Ishikawa (cell line): ENCODE measurements around the gene GKN2.
A peak's percentile ranks its signal among the peaks of the same experiment; 100 is the strongest.

Source experiments
- CEBPB ChIP-seq: IDR thresholded peaks from 2 replicates; pipeline ENCODE4 v1.6.1; 2012
- CREB1 ChIP-seq: IDR thresholded peaks from 2 replicates; pipeline ENCODE4 v1.6.1; 2012; ENCODE audit warnings: low read depth
- EGR1 ChIP-seq: IDR thresholded peaks from 2 replicates; pipeline ENCODE4 v1.6.1; 2012
- EP300 ChIP-seq: IDR thresholded peaks from 2 replicates; pipeline ENCODE4 v1.6.1; 2012; ENCODE audit warnings: borderline replicate concordance
- FOXM1 ChIP-seq: IDR thresholded peaks from 2 replicates; pipeline ENCODE4 v1.6.1; 2012; ENCODE audit warnings: low read depth, borderline replicate concordance
- NFIC ChIP-seq: IDR thresholded peaks from 2 replicates; pipeline ENCODE4 v1.6.1; 2012
- RAD21 ChIP-seq: IDR thresholded peaks from 2 replicates; pipeline ENCODE4 v1.6.1; 2012; ENCODE audit warnings: low read depth
- TAF1 ChIP-seq: IDR thresholded peaks from 2 replicates; pipeline ENCODE4 v1.6.1; 2012; ENCODE audit warnings: low read depth, mild to moderate bottlenecking
- TCF12 ChIP-seq: IDR thresholded peaks from 2 replicates; pipeline ENCODE4 v1.6.1; 2012; ENCODE audit warnings: low read depth
- TEAD4 ChIP-seq: IDR thresholded peaks from 2 replicates; pipeline ENCODE4 v1.6.1; 2012
- USF1 ChIP-seq: IDR thresholded peaks from 2 replicates; pipeline ENCODE4 v1.6.1; 2012
- YY1 ChIP-seq: IDR thresholded peaks from 2 replicates; pipeline ENCODE4 v1.6.1; 2012; ENCODE audit warnings: low read depth
- ZBTB7A ChIP-seq: IDR thresholded peaks from 2 replicates; pipeline ENCODE4 v1.6.1; 2012; ENCODE audit warnings: low read depth
- TF ChIP-seq, protein P1 (sequence below): IDR thresholded peaks from 2 replicates; pipeline ENCODE4 v1.6.1; 2012; ENCODE audit warnings: low read depth, mild to moderate bottlenecking

The GKN2 gene

GRCh38 chr2:68917034-68917718 is 35.5 kb downstream of the GKN2 start:
- TF ChIP-seq YY1 = no peak
- 0 out of 2 replicates have a peak, but pooled peaks have one; percentile 45 for TF ChIP-seq CEBPB

DNA sequence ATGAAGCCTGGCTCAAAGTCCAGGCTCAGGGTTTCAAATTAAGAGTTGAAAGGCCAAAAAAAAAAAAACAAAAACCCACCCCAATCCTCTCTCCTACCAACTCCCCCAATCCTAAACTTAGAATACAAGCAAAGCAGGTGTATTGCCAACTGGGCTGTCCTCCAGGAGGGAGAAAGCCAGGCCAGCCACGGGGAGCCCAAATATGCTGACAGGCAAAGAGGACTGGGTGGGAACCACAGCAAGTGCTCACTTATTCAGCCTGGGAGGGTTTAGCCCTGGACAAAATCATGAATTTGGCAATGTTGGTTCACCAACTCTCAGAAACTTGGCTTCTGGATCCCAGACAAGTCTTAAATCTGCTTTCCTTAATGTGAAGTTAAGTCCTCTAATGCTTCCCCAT is 36.5 kb downstream of the GKN2 start:
- TF ChIP-seq RAD21 = no peak
- no peak for TF ChIP-seq ZBTB7A
- no peak for TF ChIP-seq EGR1
- no peak for TF ChIP-seq TEAD4
- no peak for TF ChIP-seq CREB1
- no peak for TF ChIP-seq FOXM1
- no peak for TF ChIP-seq TAF1
- no peak for TF ChIP-seq CEBPB
- no peak for TF ChIP-seq TCF12
- TF ChIP-seq, protein P1, sequence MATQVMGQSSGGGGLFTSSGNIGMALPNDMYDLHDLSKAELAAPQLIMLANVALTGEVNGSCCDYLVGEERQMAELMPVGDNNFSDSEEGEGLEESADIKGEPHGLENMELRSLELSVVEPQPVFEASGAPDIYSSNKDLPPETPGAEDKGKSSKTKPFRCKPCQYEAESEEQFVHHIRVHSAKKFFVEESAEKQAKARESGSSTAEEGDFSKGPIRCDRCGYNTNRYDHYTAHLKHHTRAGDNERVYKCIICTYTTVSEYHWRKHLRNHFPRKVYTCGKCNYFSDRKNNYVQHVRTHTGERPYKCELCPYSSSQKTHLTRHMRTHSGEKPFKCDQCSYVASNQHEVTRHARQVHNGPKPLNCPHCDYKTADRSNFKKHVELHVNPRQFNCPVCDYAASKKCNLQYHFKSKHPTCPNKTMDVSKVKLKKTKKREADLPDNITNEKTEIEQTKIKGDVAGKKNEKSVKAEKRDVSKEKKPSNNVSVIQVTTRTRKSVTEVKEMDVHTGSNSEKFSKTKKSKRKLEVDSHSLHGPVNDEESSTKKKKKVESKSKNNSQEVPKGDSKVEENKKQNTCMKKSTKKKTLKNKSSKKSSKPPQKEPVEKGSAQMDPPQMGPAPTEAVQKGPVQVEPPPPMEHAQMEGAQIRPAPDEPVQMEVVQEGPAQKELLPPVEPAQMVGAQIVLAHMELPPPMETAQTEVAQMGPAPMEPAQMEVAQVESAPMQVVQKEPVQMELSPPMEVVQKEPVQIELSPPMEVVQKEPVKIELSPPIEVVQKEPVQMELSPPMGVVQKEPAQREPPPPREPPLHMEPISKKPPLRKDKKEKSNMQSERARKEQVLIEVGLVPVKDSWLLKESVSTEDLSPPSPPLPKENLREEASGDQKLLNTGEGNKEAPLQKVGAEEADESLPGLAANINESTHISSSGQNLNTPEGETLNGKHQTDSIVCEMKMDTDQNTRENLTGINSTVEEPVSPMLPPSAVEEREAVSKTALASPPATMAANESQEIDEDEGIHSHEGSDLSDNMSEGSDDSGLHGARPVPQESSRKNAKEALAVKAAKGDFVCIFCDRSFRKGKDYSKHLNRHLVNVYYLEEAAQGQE = no peak
- no peak for TF ChIP-seq NFIC
- TF ChIP-seq YY1 = no peak

- TF ChIP-seq TEAD4 = no peak
- no peak for TF ChIP-seq ZBTB7A
- TF ChIP-seq, protein P1 = no peak
- TF ChIP-seq CREB1 = no peak
- no peak for TF ChIP-seq RAD21
- no peak for TF ChIP-seq NFIC
- no peak for TF ChIP-seq TAF1
- no peak for TF ChIP-seq EP300
- TF ChIP-seq EGR1 = no peak
- no peak for TF ChIP-seq TCF12
Measured at GRCh38 chr2:68915393-68915792, 37.3 kb downstream of the GKN2 start.

DNA sequence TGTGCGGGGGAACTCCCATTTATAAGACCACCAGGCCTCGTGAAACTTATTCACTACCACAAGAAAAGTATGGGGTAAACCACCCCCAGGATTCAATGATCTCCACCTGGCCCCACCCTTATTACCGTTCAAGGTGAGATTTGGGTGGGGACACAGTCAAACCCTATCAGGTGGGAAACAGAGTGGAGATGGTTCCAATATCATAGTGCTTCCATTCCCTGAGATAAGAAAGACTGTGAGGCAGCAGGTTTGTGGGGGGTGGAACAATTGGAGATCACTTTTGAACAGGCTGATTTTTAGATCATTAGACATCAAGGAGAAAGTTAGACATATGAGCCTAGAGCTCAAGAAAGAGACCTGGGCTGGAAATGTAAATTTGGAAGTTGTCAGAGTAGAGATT is 39.3 kb downstream of the GKN2 start:
- no peak for TF ChIP-seq RAD21
- TF ChIP-seq EP300 = no peak
- TF ChIP-seq TEAD4 = no peak
- no peak for TF ChIP-seq TCF12
- TF ChIP-seq FOXM1 = no peak
- no peak for TF ChIP-seq USF1
- TF ChIP-seq, protein P1 = no peak
- no peak for TF ChIP-seq CEBPB

DNA sequence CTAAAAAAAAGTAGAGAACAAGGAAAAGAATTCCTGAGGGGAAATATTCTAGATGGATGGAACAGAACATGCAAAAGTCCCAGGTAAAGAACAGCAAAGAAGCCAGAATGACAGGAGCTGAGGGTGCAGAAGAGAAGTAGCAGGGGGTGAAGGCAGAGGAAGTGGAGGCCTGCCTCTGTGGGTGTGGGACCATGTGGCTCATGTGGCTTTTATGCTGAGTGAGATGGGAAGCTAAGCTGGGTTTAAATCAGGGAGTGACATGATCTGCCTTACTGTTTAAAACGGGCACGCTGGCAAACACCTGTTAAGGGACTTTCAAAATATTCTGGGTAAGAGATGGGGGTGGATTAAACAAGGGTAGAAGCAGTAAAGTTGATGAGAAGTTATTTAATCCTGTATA is 40.0 kb downstream of the GKN2 start:
- TF ChIP-seq, protein P1 = no peak
- TF ChIP-seq CREB1 = no peak
- TF ChIP-seq NFIC = no peak
